Effector memory CD4-positive, alpha-beta T cell (primary cell): ENCODE measurements around the gene S100A8.

Experiments
- DNase-seq, 3 donors: peaks; one replicate each; pipeline ENCODE4 v3.0.0-alpha.2; 2020
- H3K27ac ChIP-seq: 2 replicates; pipeline ENCODE4 v1.7.0; 2013; ENCODE audit warnings: mild to moderate bottlenecking, low read length, moderate library complexity; ENCODE audit not compliant: insufficient read depth, poor library complexity, severe bottlenecking
- H3K27me3 ChIP-seq: replicated peaks from 2 replicates; pipeline ENCODE4 v1.7.0; 2013; ENCODE audit warnings: mild to moderate bottlenecking, low read length; ENCODE audit not compliant: insufficient read depth, control insufficient read depth, poor library complexity, severe bottlenecking
- H3K36me3 ChIP-seq: 2 replicates; pipeline ENCODE4 v1.7.0; 2013; ENCODE audit warnings: mild to moderate bottlenecking, low read length, moderate library complexity; ENCODE audit not compliant: control insufficient read depth, insufficient read depth
- H3K4me1 ChIP-seq: 2 replicates; pipeline ENCODE4 v1.7.0; 2013; ENCODE audit warnings: low read length, mild to moderate bottlenecking; ENCODE audit not compliant: control insufficient read depth, insufficient read depth, poor library complexity, severe bottlenecking
- H3K4me3 ChIP-seq: 2 replicates; pipeline ENCODE4 v1.7.0; 2013; ENCODE audit warnings: low read length, low read depth, mild to moderate bottlenecking; ENCODE audit not compliant: insufficient read depth, poor library complexity, severe bottlenecking
- H3K9me3 ChIP-seq: 2 replicates; pipeline ENCODE4 v1.7.0; 2013; ENCODE audit warnings: mild to moderate bottlenecking, low read length, moderate library complexity; ENCODE audit not compliant: control insufficient read depth

S100A8 gene

DNA sequence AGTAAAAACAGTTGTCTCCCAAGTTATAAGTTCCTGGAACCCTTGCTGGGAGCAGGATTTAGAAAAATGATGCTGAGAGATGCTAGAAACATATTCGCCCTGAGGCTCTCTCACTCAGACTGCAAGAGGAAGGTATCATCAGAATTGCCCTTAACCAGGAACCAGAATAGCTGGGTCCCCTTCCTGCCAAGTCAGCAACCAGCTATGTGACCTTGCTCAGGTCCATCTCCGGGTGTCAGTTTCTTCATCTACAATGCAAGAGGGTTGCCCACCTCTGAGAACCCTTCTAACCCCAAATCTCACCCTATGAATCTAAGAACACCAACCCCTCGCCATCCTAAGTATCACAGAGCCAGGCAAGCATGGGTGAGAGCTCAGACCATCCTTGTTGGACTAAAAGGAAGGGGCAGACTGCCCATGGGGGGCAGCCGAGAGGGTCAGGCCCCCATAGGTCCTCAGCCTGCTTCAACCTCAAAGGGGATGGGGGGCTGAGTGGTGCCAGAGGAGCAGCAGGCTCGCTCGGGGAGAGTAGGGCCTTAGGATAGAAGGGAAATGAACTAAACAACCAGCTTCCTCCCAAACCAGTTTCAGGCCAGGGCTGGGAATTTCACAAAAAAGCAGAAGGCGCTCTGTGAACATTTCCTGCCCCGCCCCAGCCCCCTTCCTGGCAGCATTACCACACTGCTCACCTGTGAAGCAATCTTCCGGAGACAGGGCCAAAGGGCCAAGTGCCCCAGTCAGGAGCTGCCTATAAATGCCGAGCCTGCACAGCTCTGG is 33.6 kb downstream of the S100A8 start:
- no peak for DNase-seq
- H3K27me3 ChIP-seq = no peaks in the 10 kb centered on the region
- no peak overlapping the region for H3K27ac ChIP-seq
- H3K4me1 ChIP-seq = peaks cover 10% of the 10 kb centered on the region
- no peaks in the 10 kb centered on the region for H3K36me3 ChIP-seq
- no peaks in the 10 kb centered on the region for H3K9me3 ChIP-seq
- H3K4me3 ChIP-seq = no peak overlapping the region

DNA sequence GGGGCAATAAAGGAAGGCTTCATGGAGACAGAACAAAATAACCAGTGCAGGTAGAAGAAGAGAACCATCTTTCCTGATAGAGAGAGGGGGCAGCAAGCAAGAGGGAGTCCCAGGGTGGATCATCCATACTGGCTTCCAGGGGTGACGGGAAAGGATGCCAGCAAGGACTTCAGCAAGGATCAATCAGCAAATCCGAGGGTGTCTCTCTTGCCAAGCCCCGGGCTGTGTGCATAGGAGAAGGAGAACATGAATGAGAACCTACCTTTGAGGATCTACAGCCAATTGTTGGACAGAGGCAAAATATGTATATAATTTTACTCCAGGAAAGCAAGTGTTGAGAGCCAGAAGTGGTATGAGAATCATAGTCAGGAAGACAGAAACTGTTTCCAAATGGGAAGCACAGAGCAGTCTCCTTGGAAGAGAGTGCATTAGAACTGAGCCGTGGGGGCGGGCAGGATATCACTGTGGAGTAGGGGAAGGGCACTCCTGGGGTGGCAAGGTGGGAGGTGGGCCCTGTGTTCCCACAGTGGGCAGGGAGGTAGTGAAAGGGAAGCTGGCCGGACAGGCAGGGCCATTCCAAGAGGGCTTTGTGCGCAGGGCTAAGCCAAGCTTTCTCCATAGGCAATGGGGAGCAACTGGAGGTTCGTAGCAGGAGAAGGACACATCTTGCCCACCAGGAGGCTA is 34.3 kb downstream of the S100A8 start:
- Histone ChIP-seq H3K36me3 (no peaks in the 10 kb centered on the region), H3K4me3 (no peak overlapping the region), H3K27me3 (no peaks in the 10 kb centered on the region), H3K27ac (no peak overlapping the region), H3K4me1 (peaks cover 10% of the 10 kb centered on the region), H3K9me3 (no peaks in the 10 kb centered on the region)
- no peak for DNase-seq

DNA sequence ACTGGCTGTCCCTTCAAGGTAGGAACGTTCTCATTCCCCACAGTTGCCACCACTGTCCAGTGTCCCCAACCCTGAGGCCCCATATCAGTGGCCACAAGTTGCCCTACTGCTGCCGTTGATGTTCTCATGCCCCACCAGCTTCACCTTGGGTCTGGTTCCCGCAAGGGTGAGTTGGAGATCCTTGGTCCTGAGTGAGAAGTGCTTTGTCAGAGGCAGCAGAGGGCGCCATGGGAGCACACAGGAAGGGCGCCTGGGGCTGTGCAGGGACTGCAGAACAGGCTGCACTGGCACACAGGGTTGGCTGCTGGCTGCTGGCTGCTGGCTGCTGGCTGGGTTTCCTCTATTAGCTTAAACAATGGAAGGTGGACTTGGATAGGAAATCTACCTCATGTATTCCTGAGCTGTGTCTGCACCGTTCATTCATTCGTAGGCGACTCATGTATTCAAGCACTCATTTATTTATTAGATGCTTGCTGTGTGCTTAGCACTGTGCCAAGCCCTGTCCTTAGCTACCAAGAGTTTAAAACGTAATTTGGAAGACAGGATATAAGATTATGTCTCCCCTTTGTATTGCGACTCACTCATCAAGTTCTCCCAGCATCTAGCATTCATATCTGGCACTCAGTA is 35.3 kb downstream of the S100A8 start:
- H3K4me3 ChIP-seq = no peak overlapping the region
- no peaks in the 10 kb centered on the region for H3K9me3 ChIP-seq
- H3K4me1 ChIP-seq = peaks cover 10% of the 10 kb centered on the region
- no peak overlapping the region for H3K27ac ChIP-seq
- no peak for DNase-seq
- no peaks in the 10 kb centered on the region for H3K27me3 ChIP-seq
- no peaks in the 10 kb centered on the region for H3K36me3 ChIP-seq

DNA sequence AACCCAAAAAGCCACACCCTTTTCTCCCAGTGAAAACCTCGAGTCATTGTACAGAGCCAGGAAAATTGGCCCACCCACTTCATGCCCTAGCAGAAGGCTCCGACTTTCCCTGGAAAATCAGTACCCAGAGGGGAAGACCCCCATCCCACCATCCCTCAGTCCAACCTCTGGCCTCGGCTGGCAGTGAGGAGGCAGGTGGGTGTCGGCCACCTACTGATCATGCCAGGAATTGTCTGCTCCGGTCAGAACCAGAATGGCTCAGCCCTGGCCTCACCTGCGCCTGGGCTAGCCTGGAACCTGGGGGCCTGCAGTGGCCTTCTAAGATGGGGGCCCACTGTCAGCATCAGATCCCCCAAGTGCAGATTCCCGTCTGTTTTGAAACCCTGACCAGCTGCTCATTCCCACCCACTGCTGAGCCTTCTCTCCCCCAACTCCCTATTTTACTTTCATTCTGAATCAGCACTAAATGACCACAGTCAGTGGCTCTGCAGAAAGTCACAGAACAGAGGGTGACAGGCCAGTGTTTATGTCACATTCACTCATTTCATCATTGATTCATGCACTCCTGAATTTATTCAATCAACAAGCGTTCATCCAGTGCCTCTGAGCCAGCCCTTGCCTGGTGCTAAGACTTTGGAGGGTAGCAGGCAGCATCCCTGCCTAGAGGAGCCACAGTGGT is 36.2 kb downstream of the S100A8 start:
- Histone ChIP-seq H3K27me3 (no peaks in the 10 kb centered on the region), H3K27ac (no peak overlapping the region), H3K4me3 (no peak overlapping the region), H3K9me3 (no peaks in the 10 kb centered on the region), H3K4me1 (peaks cover 10% of the 10 kb centered on the region), H3K36me3 (no peaks in the 10 kb centered on the region)
- no peak for DNase-seq

DNA sequence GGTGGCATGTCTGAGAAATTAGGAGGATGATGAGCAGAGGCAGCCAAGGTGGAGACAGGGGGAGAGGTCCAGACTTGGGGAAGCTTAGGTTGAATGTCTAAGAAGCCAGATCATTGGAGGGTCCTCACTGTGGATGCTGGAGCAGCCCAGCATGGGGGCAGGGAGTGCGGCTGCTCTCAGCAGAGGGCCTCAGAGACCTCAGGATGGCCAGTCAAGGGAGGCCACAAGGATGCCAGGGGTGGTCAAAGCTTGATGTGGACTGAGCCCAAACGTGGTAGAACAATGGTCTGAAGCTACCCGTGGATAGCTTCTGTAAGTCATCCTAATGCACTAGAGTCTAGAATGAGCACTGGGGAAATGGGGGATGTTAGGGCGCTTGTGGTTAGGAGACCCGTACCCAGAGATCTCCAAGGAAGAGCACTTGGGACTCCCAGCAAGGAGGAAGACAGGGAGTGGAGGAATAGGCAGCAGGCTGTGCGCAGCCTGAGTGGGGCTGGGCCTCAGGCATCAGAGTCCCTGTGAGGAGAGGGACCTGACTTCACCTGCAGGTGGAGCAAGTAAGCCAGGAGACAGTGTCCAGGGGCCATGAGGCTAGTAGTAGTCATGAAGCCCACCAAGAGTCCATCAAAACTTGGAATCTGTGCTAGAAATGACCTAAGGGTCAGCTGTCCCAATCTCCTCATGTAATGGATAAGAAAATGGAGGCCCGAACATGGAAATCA is 37.5 kb downstream of the S100A8 start:
- H3K36me3 ChIP-seq = no peaks in the 10 kb centered on the region
- peaks cover 10% of the 10 kb centered on the region for H3K4me1 ChIP-seq
- no peak overlapping the region for H3K4me3 ChIP-seq
- H3K27ac ChIP-seq = no peak overlapping the region
- H3K9me3 ChIP-seq = no peaks in the 10 kb centered on the region
- no peak for DNase-seq
- no peaks in the 10 kb centered on the region for H3K27me3 ChIP-seq

DNA sequence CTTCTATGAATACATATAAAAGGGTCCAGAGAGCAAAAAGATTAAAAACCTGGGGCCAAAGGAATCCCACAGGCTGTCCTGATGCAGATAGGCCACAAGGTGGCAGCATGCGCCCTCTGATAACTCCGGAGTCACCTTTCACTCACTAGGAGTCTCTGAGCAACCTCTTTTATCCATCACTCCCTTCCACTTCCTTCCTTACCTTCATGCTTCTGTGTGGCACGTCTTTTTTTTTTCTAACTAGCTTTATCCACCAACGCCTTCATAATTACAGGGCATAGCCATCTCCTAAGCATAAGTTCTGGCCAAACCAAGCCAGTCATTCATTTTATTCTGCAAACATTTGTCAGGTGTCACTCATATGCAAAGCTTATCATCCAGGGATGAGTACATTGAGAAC is 38.4 kb downstream of the S100A8 start:
- H3K4me3 ChIP-seq = no peak overlapping the region
- H3K27me3 ChIP-seq = no peaks in the 10 kb centered on the region
- no peak overlapping the region for H3K27ac ChIP-seq
- peak; percentile 13 to 50 (median 30) for DNase-seq
- H3K36me3 ChIP-seq = no peaks in the 10 kb centered on the region
- no peaks in the 10 kb centered on the region for H3K9me3 ChIP-seq
- peaks cover 6% of the 10 kb centered on the region for H3K4me1 ChIP-seq

DNA sequence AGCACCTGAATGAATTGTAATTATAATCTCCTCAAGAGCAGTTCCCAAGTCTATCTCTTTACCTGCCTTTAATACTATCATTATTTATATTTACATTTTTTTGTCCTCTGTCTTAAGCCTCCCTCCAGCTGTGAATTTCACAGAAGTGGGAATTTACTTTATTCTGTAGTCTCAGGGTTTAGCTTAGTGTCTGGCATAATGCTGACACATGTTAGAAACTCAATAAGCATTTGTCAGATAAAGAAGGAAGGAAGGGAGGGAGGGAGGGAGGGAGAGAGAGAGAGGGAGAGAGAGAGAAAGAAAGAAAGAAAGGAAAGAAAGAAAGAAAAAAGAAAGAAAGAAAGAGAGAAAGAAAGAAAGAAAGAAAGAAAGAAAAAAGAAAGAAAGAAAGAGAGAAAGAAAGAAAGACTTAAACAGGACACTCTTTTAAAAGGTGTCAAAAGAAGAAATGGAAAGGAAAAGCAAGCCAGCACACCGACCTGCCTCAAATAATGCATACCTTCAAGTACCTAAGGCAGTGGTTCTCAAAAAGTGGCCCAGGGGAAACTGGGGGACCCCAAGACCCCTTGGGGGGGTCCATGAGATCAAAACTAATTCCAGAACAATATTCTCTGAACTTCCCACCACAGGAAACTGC is 40.4 kb downstream of the S100A8 start:
- H3K36me3 ChIP-seq = no peaks in the 10 kb centered on the region
- H3K27me3 ChIP-seq = no peaks in the 10 kb centered on the region
- no peak overlapping the region for H3K27ac ChIP-seq
- H3K4me1 ChIP-seq = peaks cover 10% of the 10 kb centered on the region
- H3K9me3 ChIP-seq = no peaks in the 10 kb centered on the region
- DNase-seq = no peak
- no peak overlapping the region for H3K4me3 ChIP-seq

DNA sequence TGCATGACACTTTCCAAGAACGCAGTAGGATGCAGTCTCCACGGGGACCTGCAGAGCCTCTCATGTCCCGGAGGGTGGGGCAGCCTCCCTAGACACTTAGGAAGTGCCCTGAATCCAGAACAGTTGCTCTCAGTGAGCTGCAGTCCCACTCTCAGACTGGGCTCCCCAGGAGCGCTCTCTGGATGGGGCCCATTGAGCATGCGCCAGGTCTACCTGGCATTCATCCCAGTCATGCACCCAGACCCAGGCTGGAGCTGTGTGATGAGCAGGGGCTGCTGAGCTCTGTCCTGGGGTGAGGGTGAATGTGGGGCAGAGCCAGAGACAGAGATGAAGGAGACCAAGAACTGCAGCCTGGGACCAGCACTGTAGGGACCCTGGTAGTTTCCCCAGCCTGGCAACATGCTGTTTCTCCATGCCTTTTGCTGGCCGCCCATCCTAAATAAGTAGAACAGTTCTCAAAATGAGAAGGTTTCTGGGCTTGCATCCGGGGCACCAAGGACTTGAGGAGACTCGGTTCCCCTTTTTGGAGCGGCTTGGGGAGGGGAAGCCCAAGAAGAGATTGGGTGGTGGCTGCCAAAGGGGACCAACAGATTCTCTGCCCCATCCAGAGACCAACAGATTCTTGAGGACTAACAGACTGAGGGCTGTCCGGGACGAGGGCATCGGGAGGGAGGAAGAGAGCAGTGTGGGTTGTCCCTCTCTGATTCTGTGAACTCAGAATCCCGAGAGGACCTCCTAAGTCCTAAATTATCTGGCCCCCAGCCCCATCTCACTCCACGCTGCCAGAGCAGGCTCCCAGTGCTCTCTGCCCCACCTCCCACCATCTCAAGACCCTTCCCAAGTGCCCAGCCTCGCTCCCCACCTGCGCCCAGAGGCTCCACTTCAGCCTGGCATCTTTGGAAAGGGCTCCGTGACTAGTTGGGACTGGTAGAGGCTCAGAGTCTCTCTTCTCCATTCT is 41.2 kb downstream of the S100A8 start:
- Histone ChIP-seq H3K4me3 (no peak overlapping the region), H3K4me1 (peaks cover 14% of the 10 kb centered on the region), H3K27ac (no peak overlapping the region), H3K27me3 (no peaks in the 10 kb centered on the region), H3K9me3 (no peaks in the 10 kb centered on the region), H3K36me3 (no peaks in the 10 kb centered on the region)
- no peak for DNase-seq
